Astrocyte of the cerebellum (primary cell): Measurements from ENCODE around the gene NFKBIZ.
A peak's percentile ranks its signal among the peaks of the same experiment; 100 is the strongest.

Source experiments
- DNase-seq: peaks from one replicate; pipeline ENCODE4 v3.0.0-alpha.2; 2011; ENCODE audit warnings: low read depth
- H3K4me3 ChIP-seq: 2 replicates; pipeline ENCODE4 v1.5.1; 2011; ENCODE audit warnings: mild to moderate bottlenecking, low read depth, low read length, moderate library complexity
- CTCF ChIP-seq: IDR thresholded peaks from 2 replicates; pipeline ENCODE4 v1.5.1; 2012; ENCODE audit warnings: low read length, low read depth, moderate library complexity, mild to moderate bottlenecking; ENCODE audit errors: missing control alignments
- in situ Hi-C: cut with HindIII; loops from 2 replicates; pipeline ENCODE4 v1.10.0; 2017; ENCODE audit warnings: low sequenced_read_pairs

Gene NFKBIZ

GRCh38 chr3:101868534-101869464, 19.5 kb downstream of the NFKBIZ start:
- peak; percentile 74 for DNase-seq
- H3K4me3 ChIP-seq: no peak overlapping the region
- in situ Hi-C loops: no loop called here
- TF ChIP-seq CTCF: no peak

DNA sequence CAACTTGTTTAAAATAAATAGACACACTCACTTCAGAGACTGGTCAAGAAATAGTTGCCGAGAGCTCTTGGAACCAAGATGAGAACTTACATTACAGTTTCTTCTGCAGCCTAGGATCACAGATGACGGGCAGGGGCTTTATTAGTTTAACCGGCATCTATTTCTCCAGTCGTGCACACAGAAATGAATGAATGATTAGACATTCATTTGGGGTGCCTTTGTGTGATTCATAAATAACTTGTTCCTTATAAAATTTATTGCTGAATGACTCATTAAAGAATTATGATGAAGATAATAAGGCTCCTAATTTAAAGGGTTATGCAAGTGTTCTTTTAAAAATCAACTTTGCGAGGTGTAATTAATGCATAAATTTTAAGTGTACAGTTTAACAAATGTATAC, 20.8 kb downstream of the NFKBIZ start:
- in situ Hi-C loops: no loop called here
- no peak overlapping the region for H3K4me3 ChIP-seq
- DNase-seq: no peak
- TF ChIP-seq CTCF: no peak

- no peak for TF ChIP-seq CTCF
- H3K4me3 ChIP-seq: no peak overlapping the region
- in situ Hi-C loops: no loop called here
- no peak for DNase-seq
Observed at GRCh38 chr3:101873619-101874018, 24.3 kb downstream of the NFKBIZ start.

- TF ChIP-seq CTCF: no peak
- in situ Hi-C loops: no loop called here
- H3K4me3 ChIP-seq: no peak overlapping the region
- DNase-seq: no peak
Observed at GRCh38 chr3:101876142-101876541, 26.8 kb downstream of the NFKBIZ start.

DNA sequence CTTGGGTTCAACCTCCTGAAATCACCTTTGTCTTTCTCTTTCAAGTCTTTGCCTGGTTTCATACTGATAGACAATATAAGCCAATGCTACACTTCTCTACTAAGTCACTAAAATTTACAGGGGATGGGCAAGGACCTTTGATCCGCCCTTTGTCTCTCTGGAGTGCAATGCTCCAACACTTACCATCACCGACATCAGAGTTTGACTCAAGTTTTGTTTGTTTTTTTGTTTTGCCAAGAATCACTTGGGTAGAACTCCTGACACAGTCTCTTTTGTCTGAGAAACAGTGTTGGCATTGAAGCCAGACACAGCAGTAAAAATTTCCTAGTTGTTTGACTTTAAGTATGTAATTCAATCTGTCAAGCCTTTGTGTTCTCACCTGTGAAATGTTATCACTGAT, 29.3 kb downstream of the NFKBIZ start:
- no peak overlapping the region for H3K4me3 ChIP-seq
- in situ Hi-C loops: no loop called here
- no peak for DNase-seq
- TF ChIP-seq CTCF: no peak

DNA sequence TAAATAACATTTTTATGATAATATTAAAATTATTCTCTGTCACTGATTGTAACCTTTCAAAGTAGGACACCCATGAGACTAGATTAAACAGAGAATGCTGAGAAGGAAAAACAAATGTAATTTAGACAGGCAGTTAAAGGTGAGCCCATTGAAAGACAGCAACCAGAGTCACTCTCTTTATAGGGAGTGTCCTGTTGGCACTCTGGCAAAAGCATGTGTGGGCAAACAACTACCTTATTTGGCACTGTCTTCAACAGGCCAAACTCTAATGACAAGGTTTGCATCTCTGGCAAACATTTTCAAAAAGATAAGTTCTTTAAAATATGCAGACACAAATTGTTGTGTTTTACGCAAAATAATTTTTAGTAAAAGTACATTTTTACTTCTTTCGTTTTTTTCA, 29.8 kb downstream of the NFKBIZ start:
- in situ Hi-C loops: no loop called here
- H3K4me3 ChIP-seq: no peak overlapping the region
- TF ChIP-seq CTCF: no peak
- no peak for DNase-seq
